Activated CD4-positive, CD25-positive, alpha-beta regulatory T cell (primary cell): Measurements from ENCODE around the gene IBA57.

Source experiments
- DNase-seq, 4 experiments: peaks; one replicate each; lab custom pipeline; 2025; lab: John Stamatoyannopoulos, UW

The IBA57 gene

GRCh38 chr1:228144993-228145343 is 20.6 kb upstream of the IBA57 start:
- no peak for DNase-seq

- no peak for DNase-seq
Measured at GRCh38 chr1:228145463-228146416, 19.9 kb upstream of the IBA57 start.

- no peak for DNase-seq
Measured at GRCh38 chr1:228146417-228147150, 19.0 kb upstream of the IBA57 start.

GRCh38 chr1:228147151-228147693 is 18.4 kb upstream of the IBA57 start:
- DNase-seq = no peak

DNA sequence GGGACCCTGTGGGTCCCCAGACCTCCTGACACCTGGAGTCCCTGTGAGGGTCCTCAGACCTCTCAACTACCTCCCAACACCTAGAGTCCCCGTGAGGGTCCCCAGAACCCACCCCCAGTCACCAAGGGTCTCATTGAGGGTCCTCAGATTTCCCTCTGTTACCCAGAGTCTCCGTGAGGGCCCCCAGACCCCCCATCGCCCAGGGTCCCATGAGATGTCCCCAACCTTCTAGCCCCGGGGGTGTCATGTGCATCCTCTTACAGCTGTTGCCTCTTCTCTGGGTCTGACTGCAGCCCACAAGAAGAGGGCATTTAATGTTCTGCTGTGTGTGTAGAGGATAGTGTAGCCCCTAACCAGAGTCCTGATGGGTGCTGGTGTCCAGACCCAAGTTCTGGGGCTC is 17.8 kb upstream of the IBA57 start:
- no peak for DNase-seq

GRCh38 chr1:228148196-228148861 is 17.3 kb upstream of the IBA57 start:
- no peak for DNase-seq

DNA sequence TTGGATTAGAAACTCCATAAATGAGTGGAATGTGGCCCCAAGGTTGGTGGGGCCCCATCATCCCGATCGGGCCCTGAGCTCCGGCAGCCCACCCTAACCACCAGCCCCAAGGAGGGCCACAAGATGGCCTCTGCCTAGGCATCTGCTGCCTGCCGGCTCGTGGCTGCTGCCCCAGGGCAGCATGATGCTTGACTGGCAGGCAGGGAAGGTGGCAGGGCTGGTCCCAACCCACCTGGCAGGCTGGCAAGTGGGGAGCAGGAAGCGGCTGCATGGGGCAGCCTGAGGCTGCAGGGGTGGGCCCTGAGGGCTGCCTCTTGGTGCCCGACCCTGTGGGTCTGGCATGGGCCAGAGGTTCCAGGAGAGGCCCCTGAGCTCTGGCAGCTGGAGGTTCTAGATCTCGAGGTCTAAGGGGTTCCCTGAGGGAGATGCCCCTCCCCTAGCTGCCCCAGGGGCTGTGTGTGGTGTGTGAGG is 16.6 kb upstream of the IBA57 start:
- DNase-seq = no peak

DNA sequence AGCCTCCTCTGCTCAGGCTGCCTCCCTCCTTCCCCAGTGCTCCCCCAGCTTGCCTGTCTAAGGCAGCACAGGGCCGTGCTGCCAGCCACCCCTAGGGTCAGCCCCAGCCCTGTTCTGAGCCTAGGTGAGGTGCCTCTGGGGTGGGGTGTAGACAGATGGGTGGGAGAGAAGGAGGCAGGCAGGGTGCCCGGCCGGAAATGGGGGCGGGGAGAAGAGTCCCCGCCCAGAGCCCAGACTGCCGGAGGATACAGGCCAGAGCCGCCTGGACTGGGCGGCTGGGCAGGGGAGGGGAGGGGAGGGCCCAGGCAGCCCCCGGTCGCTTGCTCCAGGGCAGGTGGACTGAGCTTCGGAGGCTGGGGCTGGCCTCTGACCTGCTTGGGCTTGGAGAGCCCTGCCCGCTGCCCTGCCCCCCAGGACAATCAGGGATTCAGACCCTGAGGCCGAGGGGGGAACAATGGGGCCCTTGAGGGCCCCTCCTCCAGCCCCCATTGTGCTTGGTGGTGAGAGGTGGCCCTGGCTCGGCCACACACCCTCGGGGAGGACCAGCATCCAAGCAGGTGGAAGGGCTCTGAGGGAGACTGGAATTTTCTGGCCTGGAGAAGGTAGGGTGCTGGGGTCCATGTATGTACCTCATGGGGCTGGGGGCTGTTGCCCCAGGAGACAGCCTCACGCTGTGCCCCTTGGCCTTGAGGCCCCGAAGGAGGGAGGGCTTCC is 16.0 kb upstream of the IBA57 start, which contains the start of gene GJC2:
Gene GJC2 (plus strand): TSS at position 525 of the 714 bp plus-strand sequence. CDS start 7,829 bp downstream, outside the sequence.
- DNase-seq = no peak

- no peak for DNase-seq
Measured at GRCh38 chr1:228150120-228150460, 15.5 kb upstream of the IBA57 start.

DNA sequence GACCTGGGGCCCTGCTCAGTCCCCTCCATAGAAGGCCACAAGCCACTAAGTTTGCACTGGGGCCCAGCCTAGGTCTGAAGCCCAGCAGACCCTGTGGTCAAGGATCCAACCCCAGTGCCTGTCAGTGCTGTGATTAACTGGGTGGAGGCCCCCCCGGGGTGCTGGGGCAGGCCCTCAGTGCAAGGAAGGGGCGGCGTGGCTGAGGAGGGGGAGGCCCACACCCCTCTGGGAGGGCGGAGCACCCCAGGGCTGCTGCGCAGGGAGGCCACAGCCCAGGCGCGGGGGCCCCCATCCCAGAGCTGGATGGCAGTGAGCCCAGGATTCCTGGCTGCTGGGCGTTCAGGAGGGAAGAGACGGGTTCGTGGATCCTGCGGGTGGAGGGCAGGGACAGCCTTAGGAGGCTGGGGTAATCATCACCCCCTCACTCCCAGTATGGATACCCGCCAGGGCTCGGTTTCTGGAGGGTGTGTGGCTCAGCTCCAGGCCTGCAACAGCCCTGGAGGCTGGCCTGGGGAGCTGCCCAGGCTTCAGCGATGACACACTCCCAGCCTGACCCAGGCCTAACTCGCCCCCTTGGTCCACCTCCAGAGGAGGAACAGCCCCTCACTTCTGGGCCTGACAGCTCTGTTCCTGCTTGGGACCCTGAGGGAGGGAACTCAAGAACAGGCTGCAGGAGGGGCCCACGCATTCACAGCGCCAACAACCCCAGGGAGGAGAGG is 15.0 kb upstream of the IBA57 start:
- DNase-seq = no peak

DNA sequence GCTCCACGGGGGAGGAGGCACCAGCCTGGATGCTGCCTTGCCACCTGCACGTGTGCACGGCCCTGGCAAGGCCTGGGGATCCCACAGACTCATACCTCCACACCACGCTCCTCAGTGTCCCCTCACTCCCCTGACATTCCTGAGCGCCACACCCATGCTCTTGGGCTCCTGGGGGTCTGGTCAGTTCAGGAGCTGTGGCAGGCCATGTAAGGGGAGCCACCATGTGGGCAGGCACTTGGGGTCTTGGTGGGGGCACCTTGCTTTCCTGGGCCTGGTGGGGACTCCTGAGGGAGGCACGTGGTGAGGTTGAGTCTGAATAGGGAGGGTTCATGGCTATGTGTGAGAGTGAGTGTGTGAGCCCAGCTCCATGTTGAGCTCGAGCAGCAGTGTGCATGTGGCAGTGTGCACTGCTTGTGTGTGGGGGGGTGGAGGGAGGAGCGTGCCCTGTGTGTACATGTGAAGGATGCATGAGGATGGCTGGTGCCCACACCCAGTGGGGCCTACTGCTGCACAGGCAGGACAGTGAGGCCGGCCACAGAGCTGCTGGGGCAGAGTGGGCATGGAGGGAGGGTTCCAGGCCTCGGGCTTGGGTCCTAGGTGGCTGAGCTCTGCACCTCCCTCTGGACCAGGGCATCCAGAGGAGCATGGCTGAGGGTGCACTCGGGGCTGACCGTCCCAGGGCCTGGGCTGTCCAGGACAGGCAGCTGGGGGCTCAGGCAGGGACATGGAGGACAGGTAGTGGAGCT is 14.3 kb upstream of the IBA57 start:
- no peak for DNase-seq

GRCh38 chr1:228152097-228152917 is 13.3 kb upstream of the IBA57 start:
- DNase-seq = no peak

DNA sequence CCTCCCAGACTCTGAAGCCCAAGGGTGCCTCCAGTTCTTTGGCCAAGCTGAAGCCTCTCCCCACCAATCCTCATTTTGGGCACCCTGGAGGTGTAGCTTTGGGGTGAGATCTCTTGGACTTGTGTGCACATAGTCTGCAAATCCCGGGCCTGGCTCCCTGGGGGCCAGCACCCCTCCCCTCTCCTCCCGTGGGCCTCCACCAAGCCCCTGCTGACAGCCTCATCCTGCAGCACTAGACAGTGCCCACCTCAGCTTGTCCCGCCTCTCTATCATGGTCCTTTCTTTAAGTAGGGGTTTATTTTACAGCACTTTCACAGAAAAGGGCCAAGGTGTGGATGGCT is 12.7 kb upstream of the IBA57 start:
- DNase-seq = no peak

GRCh38 chr1:228154021-228154669 is 11.5 kb upstream of the IBA57 start:
- DNase-seq = no peak

DNA sequence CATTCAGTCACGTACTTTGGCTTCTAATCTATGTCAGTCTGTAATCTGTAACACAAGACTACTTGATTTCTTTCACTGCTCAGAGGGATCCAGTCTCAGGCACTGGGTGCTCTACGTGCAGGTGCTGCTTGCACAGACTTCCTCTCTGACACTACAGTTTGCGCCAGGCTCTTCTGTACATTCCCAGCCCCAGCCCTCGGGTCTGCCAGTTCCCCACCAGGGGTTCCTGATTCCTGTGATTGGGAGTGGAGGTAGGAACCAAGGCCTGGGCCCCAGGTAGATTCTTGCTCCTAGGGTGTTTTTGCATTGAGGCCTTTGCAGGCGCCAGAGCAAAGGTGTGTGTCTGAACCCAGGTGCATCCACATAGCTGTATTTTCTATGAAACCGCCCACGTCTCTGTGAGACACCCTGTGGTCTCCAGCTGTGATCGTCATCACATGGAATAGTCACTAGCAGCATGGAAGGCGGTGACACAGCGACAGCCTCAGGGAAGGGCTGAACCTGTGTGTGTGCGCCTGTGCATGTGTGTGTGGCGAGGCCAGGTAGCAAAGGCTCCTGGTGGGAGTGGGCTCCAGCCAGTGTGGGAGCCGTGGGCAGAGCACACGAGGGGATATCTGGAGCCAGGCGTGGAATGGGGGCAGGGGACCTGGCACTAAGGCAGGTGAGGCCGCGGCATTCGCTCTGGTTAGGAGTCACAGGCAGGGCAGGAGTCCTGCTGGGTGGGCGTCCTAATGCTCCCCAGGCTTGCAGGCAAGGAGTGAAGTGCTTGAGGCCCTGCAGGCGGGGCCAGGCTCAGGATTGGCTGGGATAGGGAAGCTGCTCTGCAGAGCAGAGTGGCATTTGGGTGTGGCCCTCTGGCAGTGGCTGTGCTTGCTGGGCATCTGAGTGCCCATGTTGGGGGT is 10.7 kb upstream of the IBA57 start:
- no peak for DNase-seq

DNA sequence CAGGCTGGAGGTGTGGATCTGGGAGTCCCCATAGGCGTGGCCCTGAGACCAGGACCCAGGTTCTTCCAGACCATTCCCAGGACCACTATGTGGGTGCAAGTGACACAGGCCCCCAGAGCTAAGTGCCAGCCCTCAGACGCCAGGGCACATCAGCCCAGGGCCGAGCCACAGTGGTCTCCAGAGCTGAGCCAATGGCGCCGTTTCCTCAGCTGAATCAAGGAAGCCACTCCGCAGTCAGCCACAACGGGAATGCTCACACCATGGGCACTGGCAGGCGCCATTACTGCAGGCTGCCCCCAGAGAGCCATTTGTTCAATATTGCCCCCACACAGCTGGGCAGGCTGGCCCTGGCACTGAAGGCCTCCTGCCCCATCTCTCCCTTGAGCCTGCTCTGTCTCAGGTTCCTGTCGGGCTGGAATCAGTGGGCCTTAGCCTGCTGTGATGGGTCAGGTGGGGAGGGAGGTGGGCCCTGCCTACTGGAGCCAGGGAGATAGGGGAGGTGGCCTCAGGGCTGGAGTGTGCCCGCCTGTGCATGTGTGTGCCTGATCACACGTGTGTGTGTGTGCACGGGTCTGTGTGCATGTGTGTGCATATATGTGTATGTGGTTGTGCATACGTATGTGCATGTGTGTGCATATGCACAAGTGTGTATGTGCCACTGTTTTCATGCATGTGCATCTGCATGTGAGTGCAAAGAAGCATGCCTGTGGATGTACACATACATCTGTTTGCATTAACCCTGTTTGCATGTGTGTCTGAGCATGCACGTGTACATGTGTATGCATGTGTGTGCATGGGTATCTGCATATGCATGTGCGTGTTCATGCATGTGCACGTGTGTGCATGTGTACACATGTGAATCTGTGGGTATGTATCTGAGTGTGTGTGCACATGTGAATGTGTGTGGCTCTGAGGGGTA is 9.7 kb upstream of the IBA57 start:
- DNase-seq = no peak

DNA sequence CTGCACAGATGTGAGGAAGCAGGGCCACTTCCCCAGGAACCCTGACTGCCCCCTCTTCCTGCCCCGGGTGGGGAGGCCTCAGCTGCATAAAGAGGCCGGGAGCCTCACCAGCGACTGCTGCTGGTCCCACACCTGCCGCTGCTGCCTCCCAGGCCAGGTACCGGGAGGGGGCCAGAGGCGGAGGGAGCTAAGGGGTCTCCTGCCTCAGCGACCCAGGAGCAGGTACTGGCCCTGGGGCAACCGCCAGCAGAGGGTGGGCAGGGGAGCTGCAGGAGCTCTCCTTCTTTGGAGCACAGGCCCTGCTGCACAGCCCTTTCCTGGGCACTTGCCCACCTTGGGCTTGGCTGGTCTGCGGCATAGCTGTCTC is 9.1 kb upstream of the IBA57 start:
- no peak for DNase-seq
